ENCODE data around the gene MUC20.

Gene MUC20

DNA sequence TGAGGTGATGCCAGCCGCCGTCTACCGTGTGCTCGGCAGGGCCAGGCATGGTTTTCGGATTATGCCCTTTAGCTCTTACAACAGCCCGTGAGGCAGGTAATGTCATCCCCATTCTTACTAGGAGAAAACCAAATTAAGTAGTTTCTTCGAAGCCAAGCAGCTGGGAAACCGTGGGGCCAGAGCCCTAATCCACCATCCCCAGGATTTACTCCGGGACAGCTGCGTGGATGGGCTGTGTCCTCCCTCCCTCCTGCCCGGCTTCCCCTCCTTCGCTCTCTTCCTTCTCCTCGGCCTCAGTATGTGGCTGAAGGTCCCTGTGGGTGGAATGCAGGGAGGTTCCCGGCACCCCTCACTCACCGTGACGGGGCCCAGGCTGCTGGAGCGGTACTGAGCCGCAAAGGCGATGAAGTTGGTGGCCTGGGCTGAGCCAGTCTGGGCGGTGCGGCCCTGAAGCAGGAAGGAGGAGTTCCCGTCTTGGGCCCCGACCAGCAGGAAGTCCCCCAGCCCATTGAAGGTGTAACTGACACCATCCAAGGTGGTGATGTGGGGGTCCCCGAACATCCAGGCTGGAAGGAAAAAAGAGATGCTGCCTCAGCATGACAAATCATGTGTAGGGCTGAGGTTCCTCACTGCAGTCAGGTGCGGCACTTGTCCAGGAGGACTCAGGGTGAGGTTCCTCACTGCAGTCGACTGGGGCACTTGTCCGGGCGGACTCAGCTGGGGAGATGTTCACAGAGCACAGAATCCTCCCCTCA lies 42.5 kb downstream of the MUC20 start:
- no peak overlapping the region for H3K4me3 ChIP-seq (replicated peaks in 1 of 2; ENCODE audit: low read depth in 2 of 2, low read length in 2 of 2)
- DNase-seq (ENCODE audit: low read depth in 2 of 2) = no peak
- TF ChIP-seq, protein P1, sequence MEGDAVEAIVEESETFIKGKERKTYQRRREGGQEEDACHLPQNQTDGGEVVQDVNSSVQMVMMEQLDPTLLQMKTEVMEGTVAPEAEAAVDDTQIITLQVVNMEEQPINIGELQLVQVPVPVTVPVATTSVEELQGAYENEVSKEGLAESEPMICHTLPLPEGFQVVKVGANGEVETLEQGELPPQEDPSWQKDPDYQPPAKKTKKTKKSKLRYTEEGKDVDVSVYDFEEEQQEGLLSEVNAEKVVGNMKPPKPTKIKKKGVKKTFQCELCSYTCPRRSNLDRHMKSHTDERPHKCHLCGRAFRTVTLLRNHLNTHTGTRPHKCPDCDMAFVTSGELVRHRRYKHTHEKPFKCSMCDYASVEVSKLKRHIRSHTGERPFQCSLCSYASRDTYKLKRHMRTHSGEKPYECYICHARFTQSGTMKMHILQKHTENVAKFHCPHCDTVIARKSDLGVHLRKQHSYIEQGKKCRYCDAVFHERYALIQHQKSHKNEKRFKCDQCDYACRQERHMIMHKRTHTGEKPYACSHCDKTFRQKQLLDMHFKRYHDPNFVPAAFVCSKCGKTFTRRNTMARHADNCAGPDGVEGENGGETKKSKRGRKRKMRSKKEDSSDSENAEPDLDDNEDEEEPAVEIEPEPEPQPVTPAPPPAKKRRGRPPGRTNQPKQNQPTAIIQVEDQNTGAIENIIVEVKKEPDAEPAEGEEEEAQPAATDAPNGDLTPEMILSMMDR (IDR thresholded peaks at IDR 0.05; ENCODE audit: low read depth, low read length) = no peak

DNA sequence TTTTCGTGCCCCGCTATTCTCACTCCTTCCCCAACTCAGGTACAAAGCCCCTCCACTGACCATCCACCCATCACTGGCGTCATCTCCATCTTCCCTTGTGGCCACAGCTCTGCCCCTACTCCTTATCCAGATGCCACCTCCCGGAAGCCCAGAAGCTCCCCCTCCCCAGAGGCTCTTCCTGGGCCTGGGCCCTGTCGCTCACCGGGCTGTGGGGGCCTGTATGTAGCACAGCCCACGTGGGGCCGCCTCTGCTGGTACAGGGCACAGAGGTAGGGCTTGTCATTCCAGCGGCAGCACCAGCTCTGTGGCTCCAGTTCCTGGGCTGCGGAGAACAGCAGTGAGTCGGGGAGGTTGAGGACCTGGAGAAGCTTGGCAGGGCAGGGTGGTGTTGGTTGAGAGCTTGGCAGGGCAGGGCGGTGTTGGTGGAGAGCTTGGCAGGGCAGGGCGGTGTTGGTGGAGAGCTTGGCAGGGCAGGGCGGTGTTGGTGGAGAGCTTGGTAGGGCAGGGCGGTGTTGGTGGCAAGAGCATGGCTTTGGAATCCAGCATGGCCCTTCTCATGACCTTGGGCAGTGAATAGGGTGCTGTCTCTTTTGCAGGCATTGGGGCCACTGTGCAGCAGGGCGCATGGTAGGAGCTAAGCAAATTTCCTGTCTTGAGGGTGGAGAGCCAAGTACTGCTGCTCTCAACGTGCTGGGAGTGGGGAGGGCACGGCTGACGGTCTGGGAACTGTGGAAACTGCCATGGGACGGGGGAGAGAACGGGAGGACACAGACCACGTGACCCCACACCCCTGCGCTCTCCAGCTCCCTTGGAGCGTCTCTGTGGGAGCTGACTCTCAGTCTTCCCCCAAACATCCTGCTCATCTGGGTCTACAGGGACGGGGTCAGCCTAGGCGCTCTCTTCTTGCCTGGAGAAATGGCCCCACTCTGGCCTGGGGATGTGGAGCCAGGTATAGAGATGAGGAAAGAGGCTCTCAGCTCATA lies 43.4 kb downstream of the MUC20 start:
- no peak for DNase-seq (ENCODE audit: low read depth in 2 of 2)
- H3K4me3 ChIP-seq (replicated peaks in 1 of 2; ENCODE audit: low read depth in 2 of 2, low read length in 2 of 2) = no peak overlapping the region
- TF ChIP-seq, protein P1 (IDR thresholded peaks at IDR 0.05; ENCODE audit: low read depth, low read length) = no peak

DNA sequence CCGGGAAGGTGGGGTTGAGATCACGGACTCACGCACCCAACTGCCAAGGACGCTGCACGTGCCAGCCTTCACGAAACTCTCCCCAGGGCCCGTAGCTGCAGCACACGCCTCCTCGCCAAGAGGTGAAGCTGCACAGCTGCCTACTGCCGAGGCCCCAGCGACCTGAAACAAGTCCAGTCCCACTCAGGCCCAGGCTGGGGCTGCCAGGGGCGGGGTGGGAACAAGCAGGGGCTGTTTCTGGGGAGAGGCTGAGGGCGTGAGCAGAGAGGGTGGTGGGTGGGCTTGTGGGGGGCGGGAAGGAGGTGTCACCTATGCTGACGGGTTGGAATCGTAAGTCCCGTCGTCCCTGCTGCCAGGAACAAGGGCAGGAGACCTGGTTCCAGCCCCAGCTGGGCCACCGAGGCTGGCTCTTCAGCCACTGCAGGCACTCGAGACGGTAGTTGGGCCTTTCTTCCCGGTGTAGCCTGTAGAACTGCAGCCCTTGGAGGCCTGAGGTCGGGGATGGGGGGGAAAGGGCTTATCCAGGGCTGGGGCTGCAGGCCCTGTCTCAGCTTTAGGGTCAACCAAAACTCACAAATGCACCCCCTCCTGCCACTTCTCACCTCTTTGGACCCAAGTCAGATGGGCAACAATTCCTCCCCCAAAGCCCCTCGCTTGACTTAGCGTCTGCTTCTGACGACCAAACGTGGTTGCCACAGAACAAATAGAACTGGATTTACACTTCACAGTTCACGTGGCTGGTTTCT lies 44.4 kb downstream of the MUC20 start:
- DNase-seq (ENCODE audit: low read depth in 2 of 2) = no peak
- H3K4me3 ChIP-seq (replicated peaks in 1 of 2; ENCODE audit: low read depth in 2 of 2, low read length in 2 of 2) = no peak overlapping the region
- TF ChIP-seq, protein P1 (IDR thresholded peaks at IDR 0.05; ENCODE audit: low read depth, low read length) = no peak

GRCh38 chr3:195766671-195767070 lies 45.9 kb downstream of the MUC20 start:
- DNase-seq (ENCODE audit: low read depth in 2 of 2) = no peak
- no peak overlapping the region for H3K4me3 ChIP-seq (replicated peaks in 1 of 2; ENCODE audit: low read depth in 2 of 2, low read length in 2 of 2)
- TF ChIP-seq, protein P1 (IDR thresholded peaks at IDR 0.05; ENCODE audit: low read depth, low read length) = no peak

DNA sequence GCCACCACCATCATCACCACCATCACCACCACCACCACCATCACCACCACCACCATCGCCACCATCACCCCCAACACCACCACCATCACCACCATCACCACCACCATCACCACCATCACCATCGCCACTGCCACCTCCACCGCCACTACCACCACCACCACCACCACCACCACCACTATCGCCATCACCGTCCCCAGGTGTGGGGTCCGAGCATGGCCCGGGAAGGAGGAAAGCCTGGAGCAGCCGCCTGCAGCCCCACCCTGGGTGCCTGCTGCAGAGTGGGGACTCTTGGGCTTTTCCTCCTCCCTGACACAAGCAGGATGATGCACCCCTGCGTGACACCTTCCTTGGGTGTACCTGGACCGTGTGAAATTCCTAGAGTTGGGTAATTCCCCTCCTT lies 47.0 kb downstream of the MUC20 start:
- no peak for DNase-seq (ENCODE audit: low read depth in 2 of 2)
- TF ChIP-seq, protein P1 (IDR thresholded peaks at IDR 0.05; ENCODE audit: low read depth, low read length) = no peak
- H3K4me3 ChIP-seq (replicated peaks in 1 of 2; ENCODE audit: low read depth in 2 of 2, low read length in 2 of 2) = no peak overlapping the region

DNA sequence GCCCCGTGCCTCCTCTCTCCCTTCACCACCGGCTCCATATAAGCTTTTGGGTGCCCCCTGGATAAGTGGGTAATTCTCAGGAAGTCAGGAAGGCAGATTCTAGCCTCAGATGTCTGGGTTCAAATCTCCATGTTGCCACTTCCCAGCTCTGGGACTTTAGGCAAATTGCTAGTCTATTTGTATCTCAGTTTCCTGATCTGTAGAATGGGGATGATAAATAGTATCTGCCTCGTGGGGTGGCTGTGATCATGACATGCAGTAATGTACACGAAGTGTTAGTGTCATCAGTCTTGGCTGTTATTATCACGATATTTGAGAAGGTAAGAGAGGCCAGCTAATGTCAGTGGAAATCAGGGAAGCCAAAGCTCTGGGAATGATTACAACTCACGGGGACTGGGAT lies 47.6 kb downstream of the MUC20 start:
- TF ChIP-seq, protein P1 (IDR thresholded peaks at IDR 0.05; ENCODE audit: low read depth, low read length) = no peak

More for the DNA sequence above, 47.6 kb downstream of the MUC20 start:
- DNase-seq (ENCODE audit: low read depth in 2 of 2) = no peak
- H3K4me3 ChIP-seq (replicated peaks in 1 of 2; ENCODE audit: low read depth in 2 of 2, low read length in 2 of 2) = no peak overlapping the region

All from cardiac fibroblast (primary cell).